Measurements from ENCODE around the gene CHCHD3.
"Not testable (repeated sequence)": the region's sequence is repeated elsewhere in the genome, so short reads cannot be mapped to it uniquely, and the experiment has no call there.

Gene CHCHD3

DNA sequence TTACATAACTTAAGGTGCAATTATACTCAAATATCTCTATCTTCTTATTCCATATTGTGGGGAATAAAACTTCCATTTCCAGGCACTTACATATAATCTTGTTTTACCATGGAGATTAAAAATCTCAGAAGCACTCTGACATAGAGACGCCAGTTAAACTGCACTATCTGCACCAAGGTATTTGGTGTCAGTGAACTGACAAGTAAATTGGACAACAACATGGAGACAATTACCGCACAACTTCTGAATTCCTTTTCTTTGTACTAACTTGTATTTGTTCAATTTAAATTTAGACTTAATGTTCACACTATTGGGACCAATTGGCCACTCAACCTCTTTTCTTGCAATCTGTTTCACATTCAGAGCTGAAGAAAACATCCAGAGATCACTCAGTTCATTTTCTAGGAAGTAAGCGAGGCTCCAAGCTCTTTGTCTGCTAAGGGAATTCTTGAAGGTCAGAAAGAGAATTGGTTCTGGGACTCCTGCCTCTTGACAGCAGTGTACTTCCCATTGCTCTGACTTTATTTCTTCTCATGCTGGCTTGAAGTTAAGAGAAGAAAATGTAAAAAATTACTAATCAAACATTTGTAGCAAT, 184.7 kb downstream of the CHCHD3 start:
- no peak for DNase-seq

DNA sequence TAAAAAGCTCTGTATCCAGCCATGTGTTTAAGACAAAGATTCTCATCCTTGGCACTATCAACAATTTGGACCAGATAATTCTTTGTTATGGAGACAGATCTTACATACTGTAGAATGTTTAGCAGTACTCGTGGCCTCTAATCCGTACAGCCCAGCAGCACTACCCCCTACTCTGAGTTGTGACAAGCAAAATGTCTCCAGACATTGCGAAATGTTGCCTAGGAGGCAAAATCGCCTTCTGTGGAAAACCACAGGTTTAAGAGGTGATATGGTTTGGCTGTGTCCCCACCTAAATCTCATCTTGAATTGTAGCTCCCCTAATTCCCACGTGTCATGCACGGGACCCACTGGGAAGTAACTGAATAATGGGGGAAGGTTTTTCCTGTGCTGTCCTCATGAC, 186.7 kb downstream of the CHCHD3 start:
- no peak for DNase-seq

DNA sequence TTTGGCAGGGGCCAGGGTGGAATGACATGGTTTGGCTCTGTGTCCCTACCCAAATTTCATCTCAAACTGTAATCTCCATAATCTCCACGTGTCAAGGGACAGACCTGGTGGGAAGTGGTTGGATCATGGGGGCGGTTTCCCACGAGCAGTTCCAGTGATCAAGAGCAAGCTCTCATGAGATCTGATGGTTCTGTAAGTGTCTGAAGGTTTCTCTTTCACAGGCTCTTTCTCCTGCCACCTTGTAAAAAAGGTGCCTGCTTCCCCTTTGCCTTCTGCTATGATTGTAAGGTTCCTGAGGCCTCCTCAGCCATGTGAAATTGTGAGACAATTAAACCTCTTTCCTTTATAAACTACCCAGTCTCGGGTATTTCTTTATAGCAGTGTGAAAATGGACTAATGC, 188.3 kb downstream of the CHCHD3 start:
- no peak for DNase-seq

DNA sequence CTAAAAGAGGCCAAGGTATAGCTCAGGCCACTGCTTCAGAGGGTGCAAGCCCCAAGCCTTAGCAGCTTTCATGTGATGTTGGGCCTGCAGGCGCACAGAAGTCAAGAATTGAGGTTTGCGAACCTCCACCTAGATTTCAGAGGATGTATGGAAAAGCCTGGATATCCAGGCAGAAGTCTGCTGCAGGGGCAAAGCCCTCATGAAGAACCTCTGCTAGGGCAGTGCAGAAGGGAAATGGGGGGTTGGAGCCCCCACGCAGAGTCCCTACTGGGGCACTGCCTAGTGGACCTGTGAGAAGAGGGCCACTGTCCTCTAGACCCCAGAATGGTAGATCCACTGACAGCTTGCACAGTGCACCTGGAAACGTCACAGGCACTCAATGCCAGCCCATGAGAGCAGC, 189.1 kb downstream of the CHCHD3 start:
- not testable (repeated sequence) for DNase-seq

DNA sequence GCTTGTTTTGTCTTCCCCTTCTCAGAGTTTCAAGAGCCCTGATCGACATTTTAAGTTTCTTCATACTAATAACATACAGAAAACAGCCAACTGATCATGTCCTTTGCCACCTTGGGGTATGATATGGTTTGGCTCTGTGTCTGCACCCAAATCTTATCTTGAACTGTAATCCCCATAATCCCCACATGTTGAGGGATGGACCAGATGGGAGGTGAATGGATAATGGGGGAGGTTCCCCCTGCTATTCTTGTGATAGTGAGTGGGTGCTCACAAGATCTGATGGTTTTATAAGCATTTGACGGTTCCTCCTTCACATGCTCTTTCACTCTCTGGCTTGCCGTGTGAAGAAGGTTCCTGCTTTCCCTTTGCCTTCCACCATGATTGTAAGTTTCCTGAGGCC, 190.3 kb downstream of the CHCHD3 start:
- no peak for DNase-seq

GRCh38 chr7:132882714-132883428, 199.0 kb downstream of the CHCHD3 start:
- peak; percentile 27 to 46 for DNase-seq

- no peak for DNase-seq
Measured at GRCh38 chr7:132881317-132881716, 200.6 kb downstream of the CHCHD3 start.

GRCh38 chr7:132879579-132879978, 202.3 kb downstream of the CHCHD3 start:
- DNase-seq: no peak

DNA sequence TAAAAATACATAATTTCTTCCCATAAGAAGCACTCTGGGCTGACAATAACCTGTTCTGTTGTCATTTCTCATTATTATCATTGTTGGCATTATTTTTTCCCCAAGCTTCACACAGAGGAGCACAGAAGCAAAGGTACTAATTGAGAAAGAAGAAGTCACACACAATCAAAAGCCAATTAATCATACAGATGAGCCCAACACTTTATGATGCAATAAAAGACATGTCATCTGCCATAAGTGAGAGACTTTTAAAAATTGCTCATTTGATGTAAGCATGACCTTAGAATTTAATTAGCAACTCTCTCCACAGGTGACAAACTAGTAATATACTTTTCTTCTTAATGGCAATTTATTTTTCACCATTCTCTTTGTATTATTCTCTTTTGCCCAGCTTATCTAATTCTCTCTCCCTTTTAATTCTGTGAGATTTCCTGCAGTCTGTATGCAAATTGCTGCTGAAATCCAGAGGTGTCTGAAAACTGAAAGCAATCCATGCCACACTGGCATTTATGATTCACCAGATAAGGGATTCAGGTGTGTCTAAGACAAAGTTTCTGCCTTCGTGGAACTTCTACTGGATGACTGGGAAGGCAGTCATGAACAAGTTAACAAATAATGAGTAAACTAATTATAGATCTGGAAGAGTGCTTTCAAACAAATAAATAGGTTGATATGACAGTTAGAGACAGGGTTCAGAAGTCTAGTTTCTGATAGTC, 203.5 kb downstream of the CHCHD3 start:
- no peak for DNase-seq

DNA sequence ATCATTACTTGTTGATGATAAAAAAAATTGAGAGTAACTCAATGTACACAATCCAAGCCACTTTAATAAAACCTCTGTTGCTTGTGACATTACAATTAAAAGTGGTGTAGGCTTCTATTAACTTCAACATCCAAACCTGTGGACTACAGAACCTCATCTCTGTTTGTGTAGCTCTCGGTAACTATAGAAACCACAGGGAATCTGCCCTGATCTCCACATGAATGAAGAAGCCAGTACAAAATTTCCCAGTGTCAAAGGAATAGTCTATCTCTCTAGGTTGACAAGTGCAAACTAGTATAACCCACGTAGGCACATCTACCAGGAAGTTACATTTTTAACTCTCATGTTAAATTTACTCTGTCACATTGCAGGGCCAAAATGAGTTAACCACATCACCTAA, 204.3 kb downstream of the CHCHD3 start:
- DNase-seq: no peak

DNA sequence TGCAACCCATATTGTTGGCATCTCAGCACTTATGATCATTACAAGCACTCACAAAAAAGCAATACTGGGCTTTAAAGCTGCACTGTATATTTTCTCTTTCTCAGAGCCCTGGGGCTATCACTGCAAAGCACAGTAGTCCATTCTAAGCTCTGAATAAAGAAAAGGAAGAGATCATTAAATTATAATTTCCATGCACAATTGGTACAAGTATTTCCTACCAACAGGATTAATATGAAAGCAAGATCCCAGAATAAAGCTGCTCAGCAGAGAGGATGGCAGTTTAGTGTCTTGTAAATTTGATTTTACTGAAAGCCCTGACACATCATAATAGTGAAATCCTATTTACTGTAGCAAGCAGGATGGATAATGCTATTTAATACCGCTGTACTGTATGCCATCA, 205.3 kb downstream of the CHCHD3 start:
- DNase-seq: no peak

GRCh38 chr7:132872034-132872433, 209.9 kb downstream of the CHCHD3 start:
- no peak for DNase-seq

DNA sequence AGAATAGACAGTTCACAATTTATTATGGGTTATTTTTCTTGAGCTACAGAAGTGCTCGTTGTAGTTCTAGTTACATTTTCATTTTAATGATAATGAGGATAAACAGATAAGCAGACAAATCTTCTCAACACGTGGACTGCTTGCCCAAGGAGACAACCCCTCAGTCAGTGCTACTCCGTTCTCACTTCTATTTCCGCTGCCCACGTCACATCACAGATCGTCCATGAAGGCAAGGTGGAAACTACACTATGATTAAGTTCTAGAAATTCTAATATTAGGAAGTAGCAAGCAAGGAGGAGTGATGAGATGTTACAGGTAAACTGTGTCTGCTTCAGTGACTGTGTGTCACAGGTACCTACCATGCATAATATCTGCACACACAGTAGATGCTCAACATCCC, 210.5 kb downstream of the CHCHD3 start:
- DNase-seq: no peak

GRCh38 chr7:132869166-132869861, 212.6 kb downstream of the CHCHD3 start:
- DNase-seq: no peak

- DNase-seq: no peak
Measured at GRCh38 chr7:132866551-132866950, 215.3 kb downstream of the CHCHD3 start.

DNA sequence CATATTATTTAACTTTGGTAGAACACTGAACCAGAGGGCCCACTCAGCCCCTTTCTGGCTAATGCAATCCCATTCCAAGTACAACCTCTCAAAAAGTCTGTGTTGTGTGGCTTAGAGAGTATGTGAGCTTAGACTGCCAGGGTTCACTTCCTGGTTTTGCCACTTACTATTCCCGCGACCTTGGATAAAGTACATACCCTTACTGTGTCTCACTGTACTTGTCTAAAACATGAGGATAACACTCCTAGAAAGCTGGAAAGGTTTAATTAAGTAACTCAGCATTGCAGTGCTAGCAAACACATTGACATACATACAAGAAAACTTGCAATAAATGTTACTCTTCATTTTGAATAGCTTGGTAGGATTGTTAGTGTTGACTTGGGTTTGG, 215.8 kb downstream of the CHCHD3 start:
- no peak for DNase-seq

DNA sequence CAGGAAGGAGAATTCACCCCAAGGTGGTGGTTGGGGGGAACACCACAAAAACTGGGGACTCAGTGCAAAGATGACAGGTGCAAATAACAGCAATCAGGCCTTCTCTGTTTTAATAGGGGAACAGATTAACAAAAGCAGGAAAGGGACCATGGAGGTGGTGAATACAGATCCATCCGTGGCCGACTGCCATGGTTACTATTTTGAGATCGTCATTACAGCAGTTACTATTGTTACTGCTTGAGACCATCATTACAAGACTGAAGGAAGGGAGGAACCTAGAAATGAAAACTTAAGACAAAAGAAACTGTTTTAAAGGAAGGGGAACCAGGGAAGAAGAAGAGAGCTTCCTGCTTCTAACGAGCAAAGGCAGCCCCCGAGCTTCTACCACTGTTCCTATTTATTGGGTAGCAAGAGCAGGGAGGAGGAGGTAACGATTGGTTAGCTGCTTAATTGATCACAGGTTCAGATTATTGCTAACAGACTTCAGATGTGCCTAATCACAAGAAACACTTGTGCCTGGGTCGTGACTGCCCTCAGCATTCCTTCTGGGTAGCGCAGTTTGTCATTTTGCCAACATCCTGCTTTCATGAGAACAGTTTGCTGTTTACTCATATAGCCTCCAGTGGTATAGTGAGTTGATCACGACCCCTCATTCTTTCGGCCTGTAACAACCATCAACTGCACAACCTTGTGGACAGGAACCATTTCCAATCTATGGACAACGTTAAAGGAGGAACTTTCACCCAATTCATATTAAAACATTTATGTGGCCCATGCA, 216.3 kb downstream of the CHCHD3 start:
- no peak for DNase-seq

DNA sequence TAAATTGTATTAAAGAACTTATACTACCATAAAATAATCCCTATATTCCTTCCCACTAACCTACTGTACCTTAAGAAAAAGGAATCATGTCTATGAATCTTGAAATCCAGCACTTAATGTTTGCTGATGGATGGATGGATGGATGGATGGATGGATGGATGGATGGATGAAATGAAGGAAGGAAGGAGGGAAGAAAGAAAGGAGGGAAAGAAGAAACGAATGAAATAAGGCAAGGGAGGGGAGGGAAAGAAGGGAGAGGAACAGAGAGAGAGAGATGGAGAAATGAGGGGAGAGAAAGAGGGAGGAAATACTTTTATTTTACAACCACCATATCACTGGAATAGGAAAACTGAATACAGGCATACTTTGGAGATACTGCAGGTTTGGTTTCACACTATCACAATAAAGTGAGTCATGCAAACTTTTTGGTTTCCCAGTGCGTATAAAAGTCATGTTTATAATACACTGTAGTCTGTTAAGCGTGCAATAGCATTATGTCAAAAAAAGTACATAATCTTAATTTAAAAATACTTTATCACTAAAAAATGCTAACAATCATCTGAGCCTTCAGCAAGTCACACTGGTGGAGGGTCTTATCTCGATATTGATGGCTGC, 219.8 kb downstream of the CHCHD3 start:
- DNase-seq: no peak

DNA sequence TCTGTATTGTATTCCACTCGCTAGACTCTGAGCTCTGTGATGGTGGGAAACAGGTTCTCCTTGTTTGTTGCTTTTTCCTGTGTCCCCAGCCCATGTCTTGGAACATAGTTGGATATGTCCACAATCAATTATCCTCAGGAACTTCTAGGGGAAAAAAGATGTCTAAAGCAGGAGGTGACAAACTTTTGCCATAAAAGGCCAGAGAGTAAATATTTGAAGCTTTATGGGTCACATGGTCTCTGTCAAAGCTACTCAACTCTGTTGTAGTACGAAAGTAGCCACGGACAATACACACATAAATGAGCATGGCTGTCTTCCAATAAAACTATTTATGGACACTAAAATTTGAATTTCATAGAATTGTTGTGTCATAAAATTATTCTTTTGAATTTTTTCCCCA, 220.5 kb downstream of the CHCHD3 start:
- DNase-seq: no peak

DNA sequence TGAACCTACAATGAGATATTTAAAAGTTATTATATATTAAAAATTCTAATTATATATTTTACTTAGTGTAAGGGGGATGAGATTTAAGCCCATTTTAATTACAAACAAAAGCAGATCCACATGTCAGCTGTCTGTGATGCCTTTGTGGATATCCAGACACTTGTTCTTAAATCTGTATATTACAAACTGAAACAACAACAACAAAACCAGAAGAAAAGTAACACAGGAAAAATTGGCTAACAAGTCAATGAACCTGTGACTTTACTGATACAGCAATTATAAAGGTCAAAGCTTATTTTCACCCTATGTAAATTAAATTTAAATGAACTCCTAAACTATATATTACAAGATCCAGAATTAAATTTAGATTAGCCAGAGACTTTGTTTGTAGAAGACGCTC, 222.7 kb downstream of the CHCHD3 start:
- DNase-seq: no peak

DNA sequence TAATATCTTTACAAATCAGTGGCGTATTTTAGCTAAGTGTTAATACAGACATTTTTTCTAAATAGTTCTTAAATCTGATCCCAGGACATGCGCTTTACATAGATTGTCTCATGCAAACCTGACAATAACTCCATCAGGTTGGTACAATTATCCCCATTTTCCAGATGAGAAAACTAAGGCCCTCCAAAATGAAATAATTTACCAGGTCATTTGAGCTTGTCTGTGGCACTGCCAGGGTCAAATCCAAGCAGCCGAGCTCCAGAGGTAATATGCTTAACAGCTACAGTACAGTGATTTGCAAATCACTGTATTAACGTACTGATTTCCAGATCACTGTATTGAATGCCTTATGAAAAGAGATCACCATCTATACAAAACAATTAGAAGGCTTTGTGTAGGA, 223.1 kb downstream of the CHCHD3 start:
- DNase-seq: no peak

- no peak for DNase-seq
Measured at GRCh38 chr7:132858251-132858650, 223.6 kb downstream of the CHCHD3 start.

All from activated T-cell treated with anti-CD3 and anti-CD28 coated beads, Interleukin-2, amount 50 U/mL, for 48 hours (primary cell).